HG02970 (cell line): ENCODE results near the gene NEU3.
"Not testable (repeated sequence)": the region's sequence is repeated elsewhere in the genome, so short reads cannot be mapped to it uniquely, and the experiment has no call there.

Experiments
- ATAC-seq: cut with Tn5 transposase; IDR thresholded peaks from one replicate; pipeline ENCODE4 v1.9.1; 2021; ENCODE audit warnings: mild to moderate bottlenecking, moderate library complexity, moderate number of reproducible peaks; ENCODE audit not compliant: unreplicated experiment, low FRiP score

The NEU3 gene

GRCh38 chr11:74980634-74981033 is 8.1 kb upstream of the NEU3 start:
- no peak for ATAC-seq

GRCh38 chr11:74981888-74982287 is 6.8 kb upstream of the NEU3 start:
- no peak for ATAC-seq

GRCh38 chr11:74984070-74984469 is 4.7 kb upstream of the NEU3 start:
- ATAC-seq = no peak

- no peak for ATAC-seq
Measured at GRCh38 chr11:74984730-74985129, 4.0 kb upstream of the NEU3 start.

GRCh38 chr11:74989260-74989638 is 516 bp downstream of the NEU3 start:
- ATAC-seq = no peak

GRCh38 chr11:74990150-74990549 is 1.4 kb downstream of the NEU3 start:
- ATAC-seq = not testable (repeated sequence)

- no peak for ATAC-seq
Measured at GRCh38 chr11:74990941-74991340, 2.2 kb downstream of the NEU3 start.

- no peak for ATAC-seq
Measured at GRCh38 chr11:74992852-74993251, 4.1 kb downstream of the NEU3 start.

- no peak for ATAC-seq
Measured at GRCh38 chr11:75000975-75001354, 12.2 kb downstream of the NEU3 start.

GRCh38 chr11:75001686-75002085 is 13.0 kb downstream of the NEU3 start:
- ATAC-seq = no peak

- ATAC-seq = no peak
Measured at GRCh38 chr11:75002516-75002915, 13.8 kb downstream of the NEU3 start.

GRCh38 chr11:75004215-75004614 is 15.5 kb downstream of the NEU3 start:
- no peak for ATAC-seq

GRCh38 chr11:75011357-75011756 is 22.6 kb downstream of the NEU3 start:
- ATAC-seq = no peak

- ATAC-seq = no peak
Measured at GRCh38 chr11:75011872-75012271, 23.1 kb downstream of the NEU3 start.

- ATAC-seq = no peak
Measured at GRCh38 chr11:75013051-75013450, 24.3 kb downstream of the NEU3 start.

- no peak for ATAC-seq
Measured at GRCh38 chr11:75014129-75014528, 25.4 kb downstream of the NEU3 start.

GRCh38 chr11:75019200-75019599 is 30.5 kb downstream of the NEU3 start:
- not testable (repeated sequence) for ATAC-seq

GRCh38 chr11:75020328-75020727 is 31.6 kb downstream of the NEU3 start:
- not testable (repeated sequence) for ATAC-seq

GRCh38 chr11:75022296-75022695 is 33.6 kb downstream of the NEU3 start:
- no peak for ATAC-seq

- ATAC-seq = no peak
Measured at GRCh38 chr11:75022759-75023396, 34.1 kb downstream of the NEU3 start.

GRCh38 chr11:75023446-75024067 is 34.8 kb downstream of the NEU3 start:
- ATAC-seq = no peak

- no peak for ATAC-seq
Measured at GRCh38 chr11:75024068-75024449, 35.3 kb downstream of the NEU3 start.
